GM21786 (cell line): Measurements from ENCODE around the gene KRT32.
"Not testable (repeated sequence)": the region's sequence is repeated elsewhere in the genome, so short reads cannot be mapped to it uniquely, and the experiment has no call there.

Experiments used
- ATAC-seq: cut with Tn5 transposase; IDR thresholded peaks from one replicate; pipeline ENCODE4 v1.9.1; 2021; ENCODE audit not compliant: unreplicated experiment

KRT32 gene

DNA sequence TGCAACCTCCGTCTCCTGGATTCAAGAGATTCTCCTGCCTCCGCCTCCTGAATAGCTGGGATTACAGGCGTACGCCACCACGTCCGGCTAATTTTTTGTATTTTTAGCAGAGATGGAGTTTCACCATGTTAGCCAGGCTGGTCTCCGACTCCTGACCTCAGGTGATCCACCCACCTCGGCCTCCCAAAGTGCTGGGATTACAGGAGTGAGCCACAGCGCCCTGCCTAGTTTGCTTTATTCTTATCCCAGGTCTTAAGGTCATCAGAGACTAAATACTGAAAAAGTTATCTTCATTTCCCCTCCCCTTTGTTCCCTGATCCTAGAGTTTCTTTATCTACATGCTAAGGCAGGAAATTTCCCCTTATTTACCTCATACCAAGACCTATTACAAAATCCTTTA is 36.8 kb downstream of the KRT32 start:
- ATAC-seq: not testable (repeated sequence)

DNA sequence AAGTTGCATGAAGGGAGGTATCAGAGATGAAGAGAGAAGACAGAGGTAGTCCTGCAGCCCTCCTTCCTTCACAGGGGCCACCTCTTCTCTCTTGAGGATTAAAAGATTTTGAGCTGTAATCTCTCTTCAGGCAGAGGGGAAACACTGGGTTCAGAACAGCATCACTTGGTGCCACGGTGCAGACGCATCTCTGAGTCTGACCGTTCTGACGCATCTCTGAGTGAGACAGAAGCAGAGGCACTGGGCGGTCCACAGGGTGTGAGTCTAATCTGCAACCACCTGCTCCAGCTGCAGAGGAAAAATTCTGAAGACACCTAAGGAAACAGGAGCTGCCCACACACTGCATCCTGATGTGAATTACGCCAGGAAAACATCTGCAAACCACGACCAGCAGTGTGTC is 37.5 kb downstream of the KRT32 start:
- ATAC-seq: no peak

DNA sequence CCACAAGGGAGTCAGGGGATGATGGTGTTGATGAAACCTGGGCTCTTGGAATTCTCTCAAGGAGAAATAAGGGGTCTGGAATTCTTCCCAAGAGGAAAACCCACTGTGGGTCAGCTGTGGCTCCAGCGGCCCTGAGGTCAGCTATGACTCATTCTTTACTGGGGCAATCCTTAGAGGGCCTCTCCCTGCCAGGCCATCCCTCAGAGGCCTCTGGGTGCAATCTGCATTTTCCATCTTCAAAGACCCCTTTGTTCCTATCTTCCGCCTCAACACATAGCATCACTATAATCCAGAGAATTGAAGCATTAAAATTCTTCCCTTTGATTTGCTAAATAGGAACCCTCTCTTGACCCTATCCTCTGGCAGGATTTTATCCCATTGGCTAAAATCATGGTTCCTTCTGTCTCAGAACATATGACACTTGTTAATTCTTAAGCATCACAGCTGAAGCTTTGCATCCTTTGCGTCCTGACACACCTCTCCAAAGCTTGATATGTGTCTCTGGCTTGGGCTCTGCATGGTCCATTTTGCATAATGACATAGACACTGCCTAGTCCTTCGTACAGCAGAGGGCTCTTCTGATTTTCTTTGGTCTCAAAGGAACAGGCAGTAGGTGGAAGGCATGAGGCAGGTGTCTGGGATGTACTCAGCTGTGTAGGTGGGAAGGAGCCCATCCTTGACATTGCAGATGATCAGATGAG is 38.4 kb downstream of the KRT32 start:
- no peak for ATAC-seq

DNA sequence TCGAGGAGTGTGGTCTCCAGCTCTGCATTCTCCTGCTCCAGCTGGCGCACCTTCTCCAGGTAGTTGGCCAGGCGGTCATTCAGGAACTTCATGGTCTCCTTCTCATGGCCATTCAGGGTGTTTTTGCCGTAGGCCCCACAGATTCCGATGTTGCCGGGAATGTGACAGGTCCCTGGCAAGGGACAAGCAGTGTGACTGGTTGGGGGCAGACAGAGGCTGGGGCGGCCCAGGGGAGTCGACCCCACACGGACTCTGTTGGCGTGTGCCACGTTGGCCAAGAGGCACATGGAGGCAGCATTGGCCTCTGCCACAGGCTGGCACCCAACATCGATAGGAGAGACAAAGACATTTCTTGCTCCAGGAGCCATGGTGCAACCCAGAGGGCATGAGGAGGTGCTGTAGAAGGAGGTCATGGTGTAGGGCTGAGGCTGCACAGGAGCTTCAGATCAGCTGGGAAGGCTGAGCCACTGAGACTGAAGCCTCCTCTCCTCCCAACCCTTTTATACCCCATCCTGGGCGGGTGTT is 43.0 kb downstream of the KRT32 start, which contains the start of gene KRT37:
TSS of gene KRT37 (minus strand) at position 475 of the 525 bp plus-strand sequence. CDS start at position 413, 62 bp downstream.
- no peak for ATAC-seq

DNA sequence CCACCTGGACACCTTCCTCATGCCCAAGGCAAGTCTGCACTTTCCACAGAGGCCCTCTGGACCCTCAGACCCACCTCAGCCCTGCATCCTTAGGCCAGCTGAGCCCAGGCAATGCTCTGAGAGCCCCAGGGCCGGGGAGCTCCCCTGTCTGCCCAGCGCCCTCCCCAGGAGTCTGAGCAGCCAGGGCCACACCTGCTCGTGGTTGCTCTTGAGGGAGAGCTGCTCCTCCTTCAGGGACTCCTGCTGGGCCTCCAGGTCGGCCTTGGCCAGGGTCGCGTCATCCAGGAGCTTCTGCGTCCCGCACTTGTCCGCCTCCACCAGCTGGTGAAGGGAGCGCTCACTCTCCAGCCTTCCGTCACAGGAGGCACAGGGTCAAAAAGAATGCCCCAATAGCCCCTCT is 44.6 kb downstream of the KRT32 start:
- not testable (repeated sequence) for ATAC-seq

DNA sequence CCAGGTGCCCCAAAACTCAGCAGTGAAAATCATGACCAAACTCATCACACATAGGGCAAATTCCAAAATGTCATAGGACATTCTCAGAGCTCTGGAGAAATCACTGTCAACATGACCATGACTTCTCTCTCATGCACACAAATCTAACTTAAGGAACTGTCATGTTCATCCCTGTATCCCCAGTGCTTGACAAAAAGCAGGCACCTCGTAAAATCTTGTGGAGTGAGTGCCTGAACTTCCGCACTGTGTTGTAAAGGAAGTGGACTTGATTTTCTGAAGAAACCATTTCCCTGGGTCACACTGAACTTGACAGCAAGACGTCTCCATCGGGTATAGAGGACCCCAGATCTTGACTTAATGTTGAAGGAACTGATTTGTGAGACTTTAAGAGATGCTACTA is 45.6 kb downstream of the KRT32 start:
- ATAC-seq: no peak

DNA sequence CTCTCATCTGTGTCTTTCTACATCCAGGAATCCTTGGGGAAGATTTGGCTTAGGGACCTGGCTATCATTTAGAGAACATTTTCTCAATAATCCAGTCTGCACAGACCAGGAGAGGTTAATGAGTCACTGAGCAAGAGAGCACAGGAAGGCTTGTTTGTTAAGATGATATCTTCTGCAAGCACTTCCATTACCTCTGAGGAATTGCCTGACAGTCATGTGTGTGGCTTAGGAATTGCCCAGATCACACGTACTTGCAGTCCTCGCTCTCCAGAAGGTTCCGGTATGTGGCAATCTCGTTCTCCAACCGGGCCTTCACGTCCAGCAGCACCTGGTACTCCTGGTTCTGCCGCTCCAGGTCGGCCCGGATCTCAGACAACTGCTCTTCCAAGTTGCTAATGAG is 46.1 kb downstream of the KRT32 start:
- ATAC-seq: no peak

DNA sequence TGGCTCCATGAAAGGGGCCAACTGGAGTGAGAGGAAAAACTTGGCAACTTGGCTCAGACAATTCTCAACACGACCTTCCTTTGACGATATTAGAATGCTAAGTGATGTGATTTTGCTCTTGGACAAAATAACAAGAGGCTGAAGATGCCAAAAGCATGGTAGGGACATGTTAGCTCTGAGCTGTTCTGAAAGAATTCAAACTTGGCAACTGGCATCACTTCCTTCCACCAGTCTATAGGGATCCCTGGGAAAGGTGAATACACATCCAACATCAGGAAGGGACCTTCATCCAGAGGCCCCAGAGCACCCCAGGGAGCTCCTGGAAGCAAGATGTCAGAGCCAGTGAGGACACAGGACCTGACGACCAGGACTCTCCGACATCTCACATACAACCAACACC is 47.1 kb downstream of the KRT32 start:
- no peak for ATAC-seq

DNA sequence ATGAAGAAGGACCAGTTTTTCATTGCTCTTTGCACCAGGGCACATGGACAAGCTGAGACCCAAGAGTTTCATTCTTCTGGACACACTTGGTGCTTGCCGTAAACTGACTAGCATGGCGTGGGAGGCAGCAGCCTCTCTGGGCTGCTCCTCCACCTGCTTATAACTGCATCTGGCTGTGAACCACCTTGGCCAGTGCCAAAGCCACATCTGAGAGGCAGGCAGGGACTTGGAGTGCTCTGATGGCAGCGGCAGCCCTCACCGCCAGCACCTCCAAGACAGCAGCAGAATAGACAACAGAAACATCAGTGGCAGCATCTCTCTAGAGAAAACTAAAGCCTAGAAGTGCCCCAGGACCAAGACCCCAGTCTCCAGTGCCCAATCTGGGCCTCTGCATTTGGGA is 47.5 kb downstream of the KRT32 start:
- ATAC-seq: no peak

DNA sequence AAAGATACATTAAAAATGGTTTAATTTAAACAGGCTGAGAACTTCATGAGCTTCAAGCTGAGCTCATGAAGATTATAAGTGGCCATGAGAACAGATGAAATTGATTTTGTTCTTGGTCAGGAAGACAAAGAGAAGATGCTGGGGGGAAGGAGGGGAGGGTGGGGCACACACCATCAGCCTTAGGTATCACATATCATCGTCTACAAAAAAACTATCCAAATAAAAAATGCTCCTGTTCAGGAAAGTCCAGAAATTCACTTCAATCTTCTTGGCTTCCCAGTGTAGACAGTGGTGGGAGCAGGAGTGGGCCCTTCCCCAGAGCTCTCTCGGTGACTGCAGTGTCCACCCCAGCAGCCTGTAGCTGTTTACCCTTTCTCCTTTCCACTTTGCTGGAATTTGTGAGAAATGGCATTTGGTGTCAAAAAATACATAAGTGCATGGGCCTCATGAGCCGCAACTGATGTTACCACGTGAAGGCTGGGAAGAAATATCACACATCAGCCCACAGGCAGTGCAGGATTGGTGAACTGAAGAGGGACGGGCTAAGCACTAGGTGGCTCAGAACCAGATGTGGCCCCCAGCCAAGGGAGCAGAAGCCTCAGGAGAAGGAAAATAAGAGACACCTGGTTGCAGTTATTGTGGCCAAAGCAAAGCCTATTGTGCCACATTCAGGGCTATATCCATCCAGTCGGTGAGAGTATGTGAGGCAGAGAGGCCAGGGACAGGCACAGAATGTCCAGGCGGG is 48.9 kb downstream of the KRT32 start:
- ATAC-seq: no peak

DNA sequence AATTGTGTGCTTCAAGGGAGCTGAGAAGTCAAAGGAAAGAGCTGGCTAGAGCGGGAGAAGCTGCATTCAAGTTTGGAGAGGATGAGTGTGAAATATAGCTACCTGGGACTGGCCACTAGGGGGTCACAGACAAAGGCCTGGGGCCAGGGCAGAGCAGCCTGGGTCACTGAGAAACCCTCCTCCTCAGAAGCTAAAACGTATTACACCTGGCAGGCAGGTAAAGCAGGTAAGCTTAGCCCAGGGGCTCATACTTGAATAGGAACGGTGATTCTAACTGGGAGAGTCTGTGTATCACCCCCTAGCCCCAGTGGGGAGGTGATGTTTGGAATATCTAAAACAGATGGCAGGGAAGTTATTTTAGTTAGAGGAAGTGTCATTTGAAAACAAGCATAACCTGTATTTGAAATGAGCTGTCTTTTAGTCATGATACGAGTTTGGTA is 49.6 kb downstream of the KRT32 start:
- ATAC-seq: no peak

DNA sequence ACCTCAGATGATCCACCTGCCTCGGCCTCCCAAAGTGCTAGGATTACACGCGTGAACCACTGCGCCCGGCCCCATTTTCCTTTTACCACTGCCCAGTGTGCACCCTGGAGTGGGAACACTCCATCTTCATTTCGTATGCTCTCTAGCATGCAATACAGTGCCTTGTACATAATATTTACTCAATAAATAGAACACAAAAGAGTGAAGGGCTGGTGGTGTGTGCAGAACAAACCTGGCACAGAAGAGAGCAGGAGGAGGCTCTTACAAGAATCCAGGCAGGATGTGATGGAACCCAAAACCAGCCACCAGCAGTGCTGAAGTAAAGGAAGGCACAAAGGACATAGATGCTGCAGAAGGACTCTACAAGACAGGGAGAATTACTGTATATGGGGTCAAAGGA is 50.1 kb downstream of the KRT32 start:
- ATAC-seq: no peak

DNA sequence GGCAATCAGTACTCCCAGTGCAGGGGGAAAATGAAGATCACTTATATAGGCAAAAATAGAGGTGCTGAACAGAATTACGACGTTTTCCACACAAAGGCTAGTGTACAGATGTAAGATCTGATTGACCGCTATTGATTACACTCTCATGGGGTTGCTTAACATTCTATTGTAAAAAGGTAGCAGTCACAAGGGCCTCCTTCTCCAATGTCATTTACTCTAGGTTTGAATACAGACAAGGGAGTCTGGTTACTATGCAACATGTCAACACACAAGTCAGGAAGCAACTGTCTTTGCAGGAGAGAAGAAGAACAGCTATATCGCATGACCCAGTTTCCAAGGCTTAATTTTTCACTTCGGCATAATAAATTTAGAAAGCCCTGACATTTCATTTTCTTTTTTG is 50.7 kb downstream of the KRT32 start:
- no peak for ATAC-seq

DNA sequence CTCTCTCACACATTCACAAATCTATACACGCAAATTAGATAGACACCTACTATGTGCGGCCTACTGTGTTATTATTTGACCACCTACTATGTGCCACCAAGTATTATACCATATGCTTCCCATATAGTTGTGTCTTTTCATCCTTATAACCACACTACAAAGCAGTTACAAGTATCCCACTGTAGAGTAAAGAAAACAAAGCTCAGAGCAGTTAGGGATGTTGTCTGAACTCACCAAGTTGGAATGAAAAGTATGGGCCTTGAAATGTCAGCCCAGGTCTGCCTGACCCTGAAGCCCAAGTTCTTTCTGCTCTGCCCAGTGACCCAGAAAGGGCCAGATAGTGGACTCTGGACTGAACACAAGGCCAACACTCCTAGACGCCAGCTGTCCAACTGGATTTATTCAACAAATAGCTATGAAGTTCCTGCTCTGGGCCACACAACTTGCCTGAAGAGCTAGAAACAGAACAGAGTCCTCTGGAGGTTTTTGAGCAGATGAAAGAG is 51.3 kb downstream of the KRT32 start:
- ATAC-seq: no peak

DNA sequence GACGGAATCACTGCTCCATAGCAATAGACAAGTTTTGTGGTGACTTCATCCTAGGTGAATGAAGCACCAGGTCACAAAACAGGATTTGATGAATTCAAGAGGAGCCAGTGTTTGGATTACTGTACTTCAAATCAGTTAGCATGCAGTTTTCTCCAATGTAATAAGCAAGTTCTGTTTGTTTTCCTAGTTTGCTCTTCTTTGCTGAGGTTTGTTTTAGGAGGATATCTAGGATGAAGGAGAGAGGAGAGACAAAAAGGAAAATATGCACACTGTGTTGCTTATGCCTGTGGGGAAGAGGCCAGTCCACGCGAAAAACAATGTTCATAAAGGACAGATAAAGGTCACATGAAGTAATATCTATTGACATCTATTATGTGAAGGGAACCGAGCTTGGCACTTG is 51.8 kb downstream of the KRT32 start:
- ATAC-seq: no peak

DNA sequence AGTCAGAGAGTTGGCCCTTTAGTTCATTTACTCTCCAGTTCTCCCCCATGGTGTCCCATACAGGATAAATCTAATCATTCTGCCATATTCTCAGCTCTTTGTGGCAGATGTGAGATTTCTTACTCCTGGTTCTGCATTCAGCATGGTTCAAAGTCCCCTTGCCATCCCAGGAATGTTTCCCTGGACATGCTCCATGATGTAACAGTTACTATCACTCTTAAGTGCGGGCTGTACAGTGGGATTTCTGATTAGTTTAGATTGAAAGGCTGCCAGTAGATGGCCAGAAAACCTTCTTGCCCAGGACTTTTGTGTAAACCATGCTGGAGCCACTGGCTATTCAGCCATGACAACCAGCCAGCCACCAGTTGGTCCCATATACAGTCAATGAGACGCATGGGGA is 53.2 kb downstream of the KRT32 start:
- no peak for ATAC-seq

DNA sequence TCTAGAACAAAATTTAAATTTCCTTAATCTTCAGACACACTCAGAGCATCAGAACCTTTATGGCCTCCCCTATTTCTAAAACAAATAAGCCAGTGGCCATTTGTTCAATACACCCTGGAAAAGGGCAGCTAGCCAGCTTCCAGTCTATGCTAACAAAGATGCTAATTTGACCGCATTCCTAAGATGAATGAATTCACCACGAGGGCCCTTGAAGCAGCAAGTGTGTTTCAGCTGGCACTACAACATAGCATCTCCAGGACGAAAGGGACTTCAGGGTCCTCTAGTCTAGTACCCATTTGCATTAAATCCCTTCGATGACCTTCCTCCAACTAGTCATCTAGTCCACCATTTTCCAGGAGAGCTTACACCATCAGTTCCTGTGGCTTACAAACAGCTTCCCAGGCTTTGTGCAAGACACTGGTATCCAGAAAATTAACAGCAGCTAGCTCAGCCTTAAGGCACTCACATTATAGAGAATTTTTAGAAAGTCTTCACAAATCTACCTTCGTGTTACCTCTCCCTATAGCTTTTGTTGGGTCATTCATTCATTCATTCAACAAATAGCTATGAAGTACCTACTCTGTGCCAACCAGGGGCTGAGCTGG is 53.7 kb downstream of the KRT32 start:
- no peak for ATAC-seq

DNA sequence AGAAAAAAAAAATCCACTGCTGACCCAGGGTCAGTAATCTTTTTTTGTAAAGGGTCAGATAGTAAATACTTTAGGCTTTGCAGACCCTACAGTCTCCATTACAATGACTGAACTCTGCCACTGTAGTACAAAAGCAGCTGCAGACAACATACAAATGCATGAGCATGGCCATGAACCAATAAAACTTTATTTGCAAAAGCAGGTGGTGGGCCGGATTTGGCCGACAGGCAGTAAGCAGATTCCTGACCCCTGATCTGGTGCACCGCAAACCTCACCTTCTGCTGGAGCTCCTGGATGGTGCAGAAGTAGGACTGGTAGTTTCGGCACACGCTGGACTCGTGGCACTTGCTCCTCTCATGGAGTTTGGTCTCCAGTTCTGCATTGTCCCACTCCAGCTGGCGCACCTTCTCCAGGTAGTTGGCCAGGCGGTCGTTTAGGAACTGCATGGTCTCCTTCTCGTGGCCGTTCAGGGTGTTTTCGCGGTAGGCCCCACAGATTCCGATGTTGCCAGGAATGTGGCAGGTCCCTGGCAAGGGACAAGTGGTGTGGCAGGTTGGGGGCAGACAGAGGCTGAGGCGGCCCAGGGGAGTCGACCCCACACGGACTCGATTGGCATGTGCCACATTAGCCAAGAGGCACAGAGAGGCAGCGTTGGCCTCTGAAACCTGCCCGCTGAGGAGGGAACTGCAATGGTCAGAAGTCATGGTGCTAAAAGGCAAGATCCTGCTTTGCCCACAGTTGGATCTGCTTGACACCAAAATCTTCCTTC is 55.9 kb downstream of the KRT32 start:
- no peak for ATAC-seq
